Smooth muscle cell (in vitro differentiated cells): ENCODE results near the gene COPS3. TPM values are rescaled to one million over a fixed set of nuclear protein-coding genes. Genes with fewer than 3 reads are reported as not detected.

Experiments
- DNase-seq: peaks from one replicate; lab custom pipeline; 2025; ENCODE audit not compliant: unreplicated experiment; lab: John Stamatoyannopoulos, UW
- H2AFZ ChIP-seq: fragments of 200-600 bp; sonication (generic); 2 replicates; pipeline ENCODE4 v1.6.0; 2016; ENCODE audit warnings: antibody characterized with exemption, low read depth, mild to moderate bottlenecking
- H3F3A ChIP-seq: fragments of 200-600 bp; sonication (generic); 2 replicates; pipeline ENCODE4 v1.6.0; 2017; ENCODE audit warnings: antibody characterized with exemption, low read depth
- H3K27ac ChIP-seq: fragments of 200-600 bp; sonication (generic); 2 replicates; pipeline ENCODE4 v1.5.1; 2016; ENCODE audit warnings: low read depth, mild to moderate bottlenecking
- H3K27me3 ChIP-seq: fragments of 200-600 bp; sonication (generic); 2 replicates; pipeline ENCODE4 v1.6.1; 2016; ENCODE audit warnings: low read depth, mild to moderate bottlenecking
- H3K36me3 ChIP-seq: fragments of 200-600 bp; sonication (generic); 2 replicates; pipeline ENCODE4 v1.5.1; 2016; ENCODE audit warnings: low read depth
- H3K4me1 ChIP-seq: fragments of 200-600 bp; sonication (generic); 2 replicates; pipeline ENCODE4 v1.5.1; 2016; ENCODE audit warnings: low read depth
- H3K4me2 ChIP-seq: fragments of 200-600 bp; sonication (generic); 2 replicates; pipeline ENCODE4 v1.6.0; 2016; ENCODE audit warnings: mild to moderate bottlenecking
- H3K4me3 ChIP-seq: fragments of 200-600 bp; sonication (generic); 2 replicates; pipeline ENCODE4 v1.5.1; 2016; ENCODE audit warnings: mild to moderate bottlenecking
- H3K79me2 ChIP-seq: fragments of 200-600 bp; sonication (generic); 2 replicates; pipeline ENCODE4 v1.6.0; 2016; ENCODE audit warnings: low read depth, mild to moderate bottlenecking
- H3K9ac ChIP-seq: fragments of 200-600 bp; sonication (generic); 2 replicates; pipeline ENCODE4 v1.6.0; 2016; ENCODE audit warnings: low read depth
- H3K9me3 ChIP-seq: fragments of 200-600 bp; sonication (generic); replicated peaks from 2 replicates; pipeline ENCODE4 v1.5.1; 2016; ENCODE audit warnings: low read depth
- H4K20me1 ChIP-seq: fragments of 200-600 bp; sonication (generic); 2 replicates; pipeline ENCODE4 v1.6.0; 2016; ENCODE audit warnings: low read depth
- CTCF ChIP-seq: fragments of 200-600 bp; sonication (generic); IDR thresholded peaks from 2 replicates; pipeline ENCODE4 v1.5.1; 2017; ENCODE audit warnings: borderline replicate concordance, mild to moderate bottlenecking, antibody characterized with exemption; ENCODE audit not compliant: insufficient read depth, poor library complexity, severe bottlenecking
- WGBS: methylation state at CpG from one replicate; pipeline ENCODE4 v1.1.7; 2016; ENCODE audit warnings: low lambda C conversion rate; 5-methylcytosine and 5-hydroxymethylcytosine counted together
- polyA plus RNA-seq: library from polyadenylated mRNA; unstranded; fragments of >200 nt; fragmentation: Nextera tagmentation; extraction: Ambion mirVana; gene quantifications from 2 replicates; pipeline ENCODE4 v1.2.1, GENCODE V29; 2016
- total RNA-seq: library from RNA; depleted of rRNA; stranded (reverse); fragments of >200 nt; gene quantifications from 2 replicates; pipeline ENCODE4 v1.2.3, GENCODE V29; 2014

Gene COPS3
- total and polyA plus RNA-seq, 2 experiments from 2014 or later = 68.3 to 77.0 TPM

DNA sequence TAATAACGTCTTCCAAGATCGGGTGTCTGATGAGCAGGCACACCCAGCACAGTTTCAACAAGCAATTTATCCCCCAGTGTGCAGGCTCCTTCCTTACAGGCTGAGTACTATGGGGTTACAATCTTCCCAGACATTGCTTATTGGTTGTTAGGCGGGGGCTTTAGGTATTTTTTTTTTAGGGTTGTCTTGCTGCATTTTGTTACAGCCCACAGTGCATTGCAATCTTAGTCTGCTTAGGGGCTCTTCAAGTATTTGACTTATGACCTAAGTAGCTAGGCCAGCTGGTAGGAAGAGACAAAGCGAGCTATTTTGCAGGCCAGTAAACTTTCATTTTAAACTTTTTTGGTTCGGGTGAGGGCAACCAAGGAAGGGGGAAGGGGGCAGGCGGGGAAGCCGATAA is 80.7 kb downstream of the COPS3 start:
- no peak overlapping the region for H3K9ac ChIP-seq
- H3K27ac ChIP-seq = no peak overlapping the region
- 83% methylated on average over 7 of the region's 7 CpGs for WGBS
- no peaks in the 10 kb centered on the region for H3K36me3 ChIP-seq
- H2AFZ ChIP-seq = no peak overlapping the region
- no peak for DNase-seq
- H3K4me1 ChIP-seq = no peaks in the 10 kb centered on the region
- no peak overlapping the region for H3K4me2 ChIP-seq
- no peaks in the 10 kb centered on the region for H3K27me3 ChIP-seq
- no peak overlapping the region for H3K4me3 ChIP-seq
- H3K79me2 ChIP-seq = no peaks in the 10 kb centered on the region
- H3K9me3 ChIP-seq = no peaks in the 10 kb centered on the region
- no peaks in the 10 kb centered on the region for H3F3A ChIP-seq
- H4K20me1 ChIP-seq = no peaks in the 10 kb centered on the region
- no peak for TF ChIP-seq CTCF

GRCh38 chr17:17198281-17198680 is 82.8 kb downstream of the COPS3 start:
- 100% methylated on average over 1 of the region's 1 CpG for WGBS
- no peak overlapping the region for H2AFZ ChIP-seq
- no peaks in the 10 kb centered on the region for H3K4me1 ChIP-seq
- H3K27ac ChIP-seq = no peak overlapping the region
- no peaks in the 10 kb centered on the region for H3F3A ChIP-seq
- H3K4me3 ChIP-seq = no peak overlapping the region
- no peaks in the 10 kb centered on the region for H3K9me3 ChIP-seq
- TF ChIP-seq CTCF = no peak
- H3K36me3 ChIP-seq = no peaks in the 10 kb centered on the region
- H3K79me2 ChIP-seq = no peaks in the 10 kb centered on the region
- H3K9ac ChIP-seq = no peak overlapping the region
- no peaks in the 10 kb centered on the region for H4K20me1 ChIP-seq
- no peaks in the 10 kb centered on the region for H3K27me3 ChIP-seq
- DNase-seq = no peak
- no peak overlapping the region for H3K4me2 ChIP-seq

DNA sequence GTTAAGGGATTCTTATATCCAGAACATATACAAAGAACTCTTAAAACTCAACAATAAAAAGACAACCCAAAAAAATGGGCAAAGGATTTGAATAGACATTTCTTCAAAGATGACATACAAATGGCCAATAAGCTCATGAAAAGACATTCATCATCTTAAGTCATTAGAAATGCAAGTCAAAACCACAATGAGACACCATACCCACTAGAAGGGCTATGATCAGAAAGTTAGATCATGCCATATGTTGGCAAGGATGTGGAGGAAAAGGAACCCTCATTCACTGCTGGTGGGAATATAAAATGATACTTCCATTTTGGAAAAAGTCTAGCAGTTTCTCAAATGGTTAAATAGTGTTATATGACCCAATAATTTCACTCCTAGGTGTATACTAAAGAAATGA is 84.3 kb downstream of the COPS3 start:
- Histone ChIP-seq H3K4me1 (peaks cover 4% of the 10 kb centered on the region), H3F3A (no peaks in the 10 kb centered on the region), H3K79me2 (no peaks in the 10 kb centered on the region), H3K27me3 (no peaks in the 10 kb centered on the region), H3K9me3 (no peaks in the 10 kb centered on the region), H3K36me3 (no peaks in the 10 kb centered on the region), H3K4me2 (no peak overlapping the region), H4K20me1 (no peaks in the 10 kb centered on the region), H3K9ac (no peak overlapping the region), H3K27ac (no peak overlapping the region), H2AFZ (no peak overlapping the region), H3K4me3 (no peak overlapping the region)
- no peak for DNase-seq
- TF ChIP-seq CTCF = no peak

Other genes with a start within 250 kb of the COPS3 start
- 58.8 and 62.5 TPM in 2 replicates for gene MPRIP, start 238.8 kb downstream of the COPS3 start, total RNA-seq
- 67.2 and 69.3 TPM in 2 replicates for gene MPRIP, start 238.8 kb downstream of the COPS3 start, polyA plus RNA-seq
- gene PLD6, start 74.9 kb downstream of the COPS3 start, total RNA-seq = 0.18 and 0.49 TPM in 2 replicates
- gene PLD6, start 74.9 kb downstream of the COPS3 start, polyA plus RNA-seq = 0.26 and 1.4 TPM in 2 replicates
- 13.0 and 15.1 TPM in 2 replicates for gene FLCN, start 44.1 kb downstream of the COPS3 start, total RNA-seq
- gene FLCN, start 44.1 kb downstream of the COPS3 start, polyA plus RNA-seq = 7.6 and 11.8 TPM in 2 replicates
- gene NT5M, start 22.1 kb upstream of the COPS3 start, total RNA-seq = 2.5 and 4.5 TPM in 2 replicates
- 6.1 and 7.5 TPM in 2 replicates for gene NT5M, start 22.1 kb upstream of the COPS3 start, polyA plus RNA-seq
- 13.6 and 15.4 TPM in 2 replicates for gene MED9, start 195.8 kb upstream of the COPS3 start, total RNA-seq
- 8.4 and 9.6 TPM in 2 replicates for gene MED9, start 195.8 kb upstream of the COPS3 start, polyA plus RNA-seq
- 1.4 and 5.0 TPM in 2 replicates for gene RASD1, start 215.1 kb upstream of the COPS3 start, total RNA-seq
- gene RASD1, start 215.1 kb upstream of the COPS3 start, polyA plus RNA-seq = 5.7 and 8.1 TPM in 2 replicates